Measurements from ENCODE around the gene CNTNAP2. TPM values are rescaled to one million over a fixed set of nuclear protein-coding genes. Genes with fewer than 3 reads are reported as not detected.

Gene CNTNAP2
- total RNA-seq, 3 donors from 2014 or later (not counting 1 experiment from before 2014, with no cell fraction given): 0.18 to 1.1 TPM; not detected in 1

- Histone ChIP-seq H3K9me3 (ENCODE audit: control insufficient read depth, insufficient read depth, low read length) (no peaks in the 10 kb centered on the region), H3K36me3 (ENCODE audit: control insufficient read depth, insufficient read depth, low read length) (no peaks in the 10 kb centered on the region), H3K27ac (ENCODE audit: low read length) (no peak overlapping the region), H3K4me1 (ENCODE audit: control insufficient read depth, insufficient read depth, low read length) (no peaks in the 10 kb centered on the region), H3K4me3 (ENCODE audit: low read length) (no peak overlapping the region), H3K27me3 (ENCODE audit: control insufficient read depth, insufficient read depth, low read length) (no peaks in the 10 kb centered on the region)
- 70% methylated on average over 1 of the region's 1 CpG for WGBS (ENCODE audit: insufficient coverage)
- no peak for ATAC-seq
- TF ChIP-seq CTCF (IDR thresholded peaks at IDR 0.05): no peak
- Mint-ChIP-seq H3K27ac (no peak overlapping the region), H3K36me3 (no peaks in the 10 kb centered on the region), H3K4me3 (no peak overlapping the region), H3K9me3 (peaks cover 5 to 13% of the 10 kb centered on the region in 2 donors), H3K27me3 (ENCODE audit: low read depth in 2 of 2) (no peaks in the 10 kb centered on the region), H3K4me1 (no peaks in the 10 kb centered on the region)
- intact Hi-C loops (cut with micrococcal nuclease): no loop called here
- DNase-seq: no peak
Observed at GRCh38 chr7:147563669-147564068, 1447.1 kb downstream of the CNTNAP2 start.

DNA sequence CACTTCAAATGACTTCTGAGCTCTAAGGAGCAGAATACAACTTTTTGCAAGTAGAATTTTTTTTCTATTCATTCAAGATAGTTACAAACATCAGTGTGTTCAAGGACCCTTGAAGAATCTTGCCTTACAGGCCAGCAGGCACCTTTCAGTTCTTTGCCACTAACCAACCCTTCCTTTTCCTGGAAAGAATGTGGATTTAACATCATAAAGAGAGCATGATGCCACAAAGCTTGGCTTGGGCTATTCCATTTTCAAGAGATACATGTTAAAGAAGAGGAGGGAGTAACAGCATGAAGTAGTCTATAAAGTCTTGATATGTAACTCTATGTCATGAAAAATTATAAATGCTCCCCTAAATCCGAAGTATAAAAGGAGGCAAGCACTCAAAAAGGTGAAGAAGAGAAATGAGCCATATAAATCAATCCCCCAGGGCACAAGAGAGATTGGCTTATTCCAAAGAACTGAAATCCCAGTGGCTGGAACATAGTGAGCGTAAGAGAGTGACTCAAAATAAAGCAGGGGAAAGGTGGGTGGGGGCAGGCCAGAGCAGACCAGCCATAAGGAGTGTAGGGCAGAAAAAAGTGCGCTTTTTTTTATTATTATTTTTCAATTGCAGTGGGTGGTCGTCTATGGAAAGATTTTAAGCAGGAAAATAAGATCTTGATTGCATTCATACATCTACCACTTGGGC, 1448.3 kb downstream of the CNTNAP2 start:
- intact Hi-C loops (cut with micrococcal nuclease): no loop called here
- Histone ChIP-seq H3K36me3 (ENCODE audit: control insufficient read depth, insufficient read depth, low read length) (no peaks in the 10 kb centered on the region), H3K27ac (ENCODE audit: low read length) (no peak overlapping the region), H3K9me3 (ENCODE audit: control insufficient read depth, insufficient read depth, low read length) (no peaks in the 10 kb centered on the region), H3K27me3 (ENCODE audit: control insufficient read depth, insufficient read depth, low read length) (no peaks in the 10 kb centered on the region), H3K4me3 (ENCODE audit: low read length) (no peak overlapping the region), H3K4me1 (ENCODE audit: control insufficient read depth, insufficient read depth, low read length) (no peaks in the 10 kb centered on the region)
- Mint-ChIP-seq H3K4me1 (no peaks in the 10 kb centered on the region), H3K9me3 (peaks cover 3 to 13% of the 10 kb centered on the region in 2 donors), H3K36me3 (no peaks in the 10 kb centered on the region), H3K4me3 (no peak overlapping the region), H3K27me3 (ENCODE audit: low read depth in 2 of 2) (no peaks in the 10 kb centered on the region), H3K27ac (no peak overlapping the region)
- no peak for ATAC-seq
- 90% methylated on average over 3 of the region's 4 CpGs for WGBS (ENCODE audit: insufficient coverage)
- DNase-seq: no peak
- no peak for TF ChIP-seq CTCF (IDR thresholded peaks at IDR 0.05)

DNA sequence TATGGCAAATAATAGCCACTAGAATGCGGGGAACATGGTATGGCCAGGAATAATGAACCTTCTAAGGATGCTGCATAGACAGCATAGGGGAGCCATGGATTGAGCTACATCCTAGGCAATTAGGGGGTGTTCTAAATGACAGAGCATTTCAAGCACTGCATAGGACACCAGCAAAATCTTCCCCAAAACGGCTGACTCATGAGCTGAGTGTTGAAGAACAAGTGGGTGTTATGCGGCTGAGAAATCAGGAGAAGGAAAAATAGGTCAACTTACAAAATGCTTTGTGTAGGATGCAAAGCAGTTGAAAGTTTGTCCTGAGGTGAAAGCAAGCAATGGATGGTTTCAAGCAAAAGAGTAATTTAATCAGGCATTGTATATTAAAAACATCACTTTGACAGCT, 1450.4 kb downstream of the CNTNAP2 start:
- H3K4me1 ChIP-seq (ENCODE audit: control insufficient read depth, insufficient read depth, low read length): no peaks in the 10 kb centered on the region
- 88% methylated on average over 3 of the region's 3 CpGs for WGBS (ENCODE audit: insufficient coverage)
- H3K4me1 Mint-ChIP-seq: no peaks in the 10 kb centered on the region
- no peaks in the 10 kb centered on the region for H3K9me3 ChIP-seq (ENCODE audit: control insufficient read depth, insufficient read depth, low read length)
- no peaks in the 10 kb centered on the region for H3K36me3 ChIP-seq (ENCODE audit: control insufficient read depth, insufficient read depth, low read length)
- peaks cover 6 to 14% of the 10 kb centered on the region in 2 donors for H3K9me3 Mint-ChIP-seq
- intact Hi-C loops (cut with micrococcal nuclease): no loop called here
- no peak overlapping the region for H3K27ac ChIP-seq (ENCODE audit: low read length)
- ATAC-seq (no peak), DNase-seq (no peak)
- H3K36me3 Mint-ChIP-seq: no peaks in the 10 kb centered on the region
- no peaks in the 10 kb centered on the region for H3K27me3 Mint-ChIP-seq (ENCODE audit: low read depth in 2 of 2)
- no peak overlapping the region for H3K4me3 Mint-ChIP-seq
- no peak overlapping the region for H3K4me3 ChIP-seq (ENCODE audit: low read length)
- no peaks in the 10 kb centered on the region for H3K27me3 ChIP-seq (ENCODE audit: control insufficient read depth, insufficient read depth, low read length)
- no peak overlapping the region for H3K27ac Mint-ChIP-seq
- TF ChIP-seq CTCF (IDR thresholded peaks at IDR 0.05): no peak

Measured in natural killer cell (primary cell).